ENCODE measurements around the gene ESR1.
"Not testable (repeated sequence)": the region's sequence is repeated elsewhere in the genome, so short reads cannot be mapped to it uniquely, and the experiment has no call there.

The ESR1 gene

DNA sequence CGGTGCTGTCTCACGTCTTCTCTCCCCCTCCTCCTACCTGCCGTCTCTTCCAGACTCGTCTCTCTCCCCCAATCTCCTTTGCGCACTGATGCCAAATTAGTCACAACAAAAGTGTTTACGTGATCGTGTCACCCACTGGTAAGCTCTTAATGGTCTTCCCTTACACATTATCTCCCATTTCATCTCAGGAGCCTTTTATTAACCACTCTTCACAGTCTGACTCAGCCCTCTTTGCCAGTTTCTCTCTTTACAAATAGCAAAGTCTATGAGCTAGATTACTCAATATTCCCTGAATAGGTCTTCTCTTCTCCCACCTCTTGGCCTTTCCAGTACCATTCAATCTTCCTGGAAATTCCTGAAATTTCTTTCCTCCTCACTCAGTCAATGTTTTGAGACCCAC lies 247.0 kb downstream of the ESR1 start:
- no peak for DNase-seq (ENCODE audit: low spot score)

DNA sequence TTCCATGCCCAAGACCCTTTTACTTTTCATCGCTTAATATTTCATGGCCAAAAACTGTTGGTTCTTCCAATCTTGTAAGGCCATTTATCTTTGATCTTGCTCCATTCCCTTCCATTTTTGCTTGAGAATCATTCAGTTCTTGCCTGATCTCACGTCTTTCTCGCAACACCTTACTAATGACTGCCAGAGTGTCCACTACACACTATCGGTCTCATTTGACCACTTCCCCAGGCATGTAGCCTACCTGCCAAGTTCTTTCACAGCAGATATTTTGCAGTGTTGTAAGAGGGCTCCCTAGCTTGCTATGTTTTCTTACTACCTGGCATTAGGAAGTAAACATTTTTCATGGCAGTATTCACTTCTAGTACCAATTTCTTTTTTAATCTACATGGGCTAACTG lies 248.0 kb downstream of the ESR1 start:
- DNase-seq (ENCODE audit: low spot score) = no peak

DNA sequence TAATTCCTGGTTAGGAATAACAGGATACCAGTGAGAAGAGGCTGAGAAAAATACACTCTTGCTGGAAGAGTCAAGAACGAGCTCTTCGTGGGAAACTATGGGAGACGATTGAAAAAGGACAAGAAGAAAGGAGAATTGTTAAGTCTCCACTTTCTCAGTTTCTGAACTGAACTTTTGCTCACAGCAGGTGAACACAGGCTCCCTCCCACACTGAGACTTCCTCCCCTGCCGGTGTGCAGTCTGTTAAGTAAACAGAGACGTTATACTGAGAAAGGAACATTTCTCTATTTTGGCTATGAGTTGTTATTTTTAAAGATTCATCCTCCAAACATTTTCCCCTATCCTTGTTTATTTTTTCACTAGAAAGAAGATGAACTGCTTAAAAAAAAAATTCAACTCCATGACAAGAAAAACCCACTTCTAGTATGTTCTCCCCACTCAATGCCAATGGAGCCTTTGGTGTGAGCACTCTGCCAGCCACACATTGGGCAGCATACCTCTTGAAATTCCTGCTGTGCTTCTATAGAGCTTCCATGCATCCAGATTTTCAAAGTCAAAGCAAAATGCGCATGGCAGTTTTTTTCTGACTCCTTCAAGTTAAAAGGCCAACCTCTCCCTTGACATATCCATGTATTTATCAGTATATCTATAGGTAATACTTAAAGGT lies 250.5 kb downstream of the ESR1 start:
- DNase-seq (ENCODE audit: low spot score) = no peak

DNA sequence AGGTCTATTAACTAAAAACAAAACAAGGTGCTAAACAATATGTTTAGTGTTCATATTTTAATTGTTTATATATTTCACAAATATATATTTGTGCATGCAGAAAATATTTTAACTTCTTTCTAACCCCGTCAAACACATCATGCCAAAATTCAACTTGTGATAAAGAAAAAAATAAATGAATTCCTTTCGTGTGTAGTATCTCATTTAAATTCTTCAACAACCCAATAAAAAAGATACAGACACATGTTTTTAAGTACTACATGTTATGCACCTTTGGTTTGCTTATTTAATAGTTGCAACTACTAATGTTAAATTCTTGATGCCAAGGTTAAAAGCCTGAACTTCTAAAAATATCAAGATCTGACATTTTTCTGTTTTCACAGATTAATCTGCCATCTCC lies 252.4 kb downstream of the ESR1 start:
- DNase-seq (ENCODE audit: low spot score) = no peak

DNA sequence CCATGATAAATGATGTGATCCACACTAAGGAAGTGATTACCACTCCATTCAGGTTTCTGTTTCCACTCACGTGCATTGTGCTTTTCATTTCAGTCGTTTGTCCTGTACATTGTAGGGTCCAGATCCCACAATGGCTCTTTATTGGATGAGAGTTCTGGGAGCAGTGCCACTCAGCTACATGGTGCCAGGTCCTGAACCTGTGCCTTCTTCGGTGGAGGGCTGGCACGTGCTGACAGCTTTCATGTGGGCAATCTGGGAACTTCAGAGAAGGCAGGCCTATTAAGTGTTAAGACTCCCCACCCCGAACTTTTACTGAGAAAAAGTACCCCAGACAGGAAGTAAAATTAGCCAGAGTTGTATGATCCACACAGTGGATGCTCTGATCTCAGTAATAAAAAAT lies 255.0 kb downstream of the ESR1 start:
- no peak for DNase-seq (ENCODE audit: low spot score)

DNA sequence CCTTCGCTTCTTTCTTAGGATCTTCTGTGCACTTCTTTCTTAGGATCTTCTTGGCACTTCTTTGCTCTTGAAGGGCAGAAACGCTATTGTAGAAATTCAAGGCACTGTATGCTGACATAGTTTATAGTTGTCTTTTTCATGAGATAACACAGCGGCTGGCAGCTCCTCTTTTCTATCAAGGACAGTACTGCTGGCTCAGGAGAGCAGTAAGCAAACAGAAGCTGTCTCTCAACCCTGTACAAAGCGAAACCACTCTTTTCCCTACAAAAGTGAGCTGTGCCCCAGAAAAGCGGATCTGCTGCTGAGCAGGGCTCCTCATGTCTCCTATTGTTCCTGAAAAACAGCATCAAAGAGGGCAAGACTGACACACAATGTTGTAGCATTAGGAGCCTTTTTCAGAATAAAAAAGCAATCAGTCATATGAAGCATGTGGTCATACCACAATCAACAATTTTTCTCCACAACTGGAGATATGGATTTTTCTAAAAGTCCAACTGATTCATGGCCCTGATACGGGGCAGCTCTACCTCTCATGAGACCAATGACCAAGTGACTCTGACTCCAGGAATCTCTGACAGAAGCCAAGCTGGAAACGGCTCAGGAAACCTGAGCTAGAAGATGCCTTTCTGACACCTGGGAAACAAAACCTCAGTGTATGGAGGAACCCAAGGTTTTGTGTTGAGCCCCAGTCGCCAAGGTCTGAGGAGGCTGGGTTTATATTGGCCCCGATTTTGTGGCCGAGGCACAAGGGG lies 255.9 kb downstream of the ESR1 start:
- DNase-seq (ENCODE audit: low spot score) = no peak

DNA sequence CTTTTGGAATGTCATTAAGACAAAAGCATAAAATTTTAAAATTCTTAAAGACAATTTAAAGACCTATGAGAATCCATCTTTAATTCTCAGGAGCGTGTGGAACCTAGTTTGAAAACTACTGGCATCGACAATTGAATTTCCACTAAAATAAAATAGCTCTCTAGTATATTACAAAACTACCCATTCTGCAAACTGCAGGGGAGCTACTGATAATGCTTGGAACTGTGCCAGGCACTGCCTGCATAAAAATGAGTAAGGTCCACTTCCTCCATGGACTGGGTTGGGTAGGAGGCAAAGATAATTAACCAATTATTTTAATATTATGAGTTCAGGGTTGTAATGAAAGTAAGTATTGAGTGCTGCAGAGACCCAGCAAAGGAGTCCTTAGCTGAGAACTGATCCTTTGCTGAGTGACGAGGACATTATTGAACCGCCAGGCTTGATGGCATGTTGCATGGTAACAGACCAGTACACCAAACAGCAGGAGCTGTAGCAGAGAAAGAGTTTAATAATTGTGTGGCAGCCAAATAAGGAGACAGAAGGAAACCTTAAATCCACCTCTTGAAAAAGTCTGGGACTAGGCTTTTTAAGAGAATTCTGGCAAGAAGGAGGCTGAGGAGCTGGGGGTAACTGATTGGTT lies 261.3 kb downstream of the ESR1 start:
- DNase-seq (ENCODE audit: low spot score) = no peak

DNA sequence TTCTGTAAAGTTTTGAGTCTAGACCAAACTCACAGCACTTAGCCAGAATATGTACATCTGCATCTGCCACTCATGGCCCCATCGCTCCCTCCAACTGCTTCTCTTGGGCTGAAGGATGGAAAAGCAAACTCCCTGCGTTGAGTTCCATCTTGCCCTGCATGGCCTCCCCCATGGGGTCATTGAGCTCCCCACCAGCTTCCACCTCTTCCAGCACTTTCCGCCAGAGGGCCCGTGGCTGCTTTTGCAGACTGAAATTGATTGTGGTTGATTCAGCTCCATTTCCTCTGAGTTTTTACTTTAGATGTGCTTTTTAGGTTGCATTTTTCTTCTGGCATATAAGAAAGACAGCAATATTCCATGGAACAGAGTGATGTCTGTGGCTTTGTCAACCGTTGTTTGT lies 263.1 kb downstream of the ESR1 start:
- DNase-seq (ENCODE audit: low spot score) = no peak

DNA sequence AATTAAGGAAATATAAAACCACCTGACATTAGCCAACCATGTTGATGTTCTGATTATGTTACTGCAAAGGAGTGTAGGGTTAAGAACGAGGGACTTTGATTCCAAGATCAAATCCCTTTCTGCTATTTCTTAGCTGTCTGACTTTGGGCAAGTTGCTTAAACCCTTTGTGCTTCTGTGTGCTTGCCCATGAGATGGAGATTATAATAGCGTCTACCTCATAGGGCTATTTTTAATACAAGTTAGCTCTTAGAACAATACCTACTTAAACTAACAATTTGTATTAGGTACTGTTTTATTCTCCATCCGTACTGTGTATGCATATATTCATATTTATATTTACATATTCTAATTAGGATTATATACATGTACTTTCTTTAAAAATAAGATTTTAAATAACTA lies 263.8 kb downstream of the ESR1 start:
- DNase-seq (ENCODE audit: low spot score) = no peak

DNA sequence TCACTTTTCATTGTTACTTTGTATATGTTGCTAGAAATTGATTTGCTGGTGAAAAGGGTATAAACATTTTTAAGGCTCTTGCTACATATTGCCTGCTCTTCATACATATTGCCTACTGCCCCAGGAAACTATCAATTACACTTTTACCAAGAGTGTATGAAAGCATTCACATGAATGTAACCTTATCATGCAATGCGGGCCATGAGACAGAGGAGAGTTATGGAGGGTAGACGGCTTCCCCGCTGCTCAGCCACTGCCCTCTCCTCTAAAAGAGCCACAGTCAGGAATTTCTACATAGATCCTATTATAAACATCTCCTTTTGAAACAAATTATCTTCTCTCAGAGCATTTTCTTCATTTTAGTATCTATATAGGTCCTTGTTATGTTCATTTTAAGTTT lies 264.4 kb downstream of the ESR1 start:
- DNase-seq (ENCODE audit: low spot score) = no peak

DNA sequence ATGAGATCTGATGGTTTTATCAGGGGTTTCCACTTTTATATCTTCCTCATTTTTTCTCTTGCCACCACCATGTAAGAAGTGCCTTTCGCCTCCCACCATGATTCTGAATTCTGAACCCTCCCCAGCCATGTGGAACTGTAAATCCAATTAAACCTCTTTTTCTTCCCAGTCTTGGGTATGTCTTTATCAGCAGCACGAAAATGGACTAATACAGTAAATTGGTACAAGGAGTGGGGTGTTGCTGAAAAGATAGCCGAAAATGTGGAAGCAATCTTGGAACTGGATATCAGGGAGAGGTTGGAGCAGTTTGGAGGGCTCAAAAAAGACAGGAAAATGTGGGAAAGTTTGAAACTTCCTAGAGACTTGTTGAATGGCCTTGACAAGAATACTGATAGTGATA lies 268.8 kb downstream of the ESR1 start:
- not testable (repeated sequence) for DNase-seq (ENCODE audit: low spot score)

DNA sequence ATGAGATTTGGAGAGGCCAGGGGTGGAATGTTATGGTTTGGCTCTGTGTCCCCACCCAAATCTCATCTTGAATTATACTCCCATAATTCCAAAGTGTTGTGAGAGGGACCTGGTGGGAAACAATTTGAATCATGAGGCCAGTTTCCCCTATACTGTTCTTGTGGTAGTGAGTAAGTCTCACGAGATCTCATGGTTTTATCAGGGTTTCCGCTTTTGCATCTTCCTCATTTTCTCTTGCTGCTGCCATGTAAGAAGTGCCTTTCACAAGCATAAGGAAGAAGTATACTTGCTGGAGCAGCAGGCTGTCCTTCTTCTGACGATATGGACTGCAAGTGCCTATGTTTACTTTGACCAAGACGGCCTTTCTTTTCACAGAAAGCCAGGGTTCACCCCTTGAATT lies 270.5 kb downstream of the ESR1 start:
- no peak for DNase-seq (ENCODE audit: low spot score)

DNA sequence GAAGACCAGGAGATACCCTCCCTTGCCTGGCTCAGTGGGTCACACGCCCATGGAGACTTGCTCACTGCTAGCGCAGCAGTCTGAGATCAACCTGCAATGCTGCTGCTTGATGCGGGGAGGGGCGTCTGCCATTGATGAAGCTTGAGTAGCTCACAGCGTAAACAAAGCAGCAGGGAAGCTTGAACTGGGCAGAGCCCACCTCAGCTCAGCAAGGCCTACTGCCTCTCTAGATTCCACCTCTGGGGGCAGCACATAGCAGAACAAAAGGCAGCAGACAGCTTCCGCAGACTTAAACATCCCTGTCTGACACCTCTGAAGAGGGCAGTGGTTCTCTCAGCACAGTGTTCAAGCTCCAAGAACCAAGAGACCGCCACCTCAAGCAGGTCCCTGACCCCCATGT lies 271.3 kb downstream of the ESR1 start:
- no peak for DNase-seq (ENCODE audit: low spot score)

DNA sequence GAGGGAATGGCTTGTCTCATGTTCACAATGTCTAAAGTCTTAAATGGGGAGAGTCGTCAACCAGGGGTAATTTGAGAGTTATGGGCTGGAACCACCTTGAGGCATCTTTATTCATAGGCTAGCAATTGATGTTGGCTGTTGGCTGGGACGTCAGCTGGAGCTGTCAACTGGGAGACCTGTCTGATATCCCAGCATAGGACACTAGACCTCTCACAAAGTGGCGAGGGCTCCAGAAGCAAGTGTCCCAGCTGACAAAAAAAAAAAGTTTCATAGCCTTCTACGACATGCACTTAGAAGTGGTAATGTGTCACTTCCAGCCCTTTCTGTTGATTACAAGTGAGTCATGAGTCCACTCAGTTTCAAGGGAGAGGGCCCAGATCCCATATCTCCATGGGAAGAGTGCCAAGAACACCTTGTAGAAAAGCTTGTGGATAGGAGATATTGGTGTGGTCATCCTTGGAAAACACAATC lies 278.0 kb downstream of the ESR1 start:
- no peak for DNase-seq (ENCODE audit: low spot score)

DNA sequence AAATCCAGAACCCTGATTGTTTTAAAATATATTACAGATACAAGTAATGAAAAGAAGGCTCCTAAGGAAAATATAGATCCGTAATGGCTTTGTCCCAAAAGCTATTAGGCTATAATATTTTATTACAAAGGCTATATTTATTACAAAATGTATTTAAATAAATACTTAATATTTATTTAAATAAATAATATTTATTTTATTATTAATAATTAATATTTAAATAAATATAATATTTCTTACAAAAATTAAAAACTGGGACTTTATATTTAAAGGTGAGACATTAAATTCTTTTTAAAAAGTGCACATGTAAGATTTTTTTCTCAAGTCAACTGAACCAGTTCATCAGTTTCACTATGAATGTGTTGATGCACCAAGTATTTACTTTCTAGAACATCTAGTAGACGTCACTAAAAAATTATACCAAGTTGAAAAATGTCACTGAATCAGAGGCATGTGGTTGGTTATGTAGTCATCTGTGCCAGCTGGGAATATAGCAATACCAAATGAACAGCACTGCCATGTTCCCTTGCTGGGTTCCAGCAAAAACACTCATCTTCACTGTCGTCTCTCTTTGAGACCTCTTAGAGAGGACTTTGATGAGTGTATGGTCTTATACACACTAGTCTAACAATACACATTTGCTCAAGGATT lies 278.9 kb downstream of the ESR1 start:
- DNase-seq (ENCODE audit: low spot score) = no peak

DNA sequence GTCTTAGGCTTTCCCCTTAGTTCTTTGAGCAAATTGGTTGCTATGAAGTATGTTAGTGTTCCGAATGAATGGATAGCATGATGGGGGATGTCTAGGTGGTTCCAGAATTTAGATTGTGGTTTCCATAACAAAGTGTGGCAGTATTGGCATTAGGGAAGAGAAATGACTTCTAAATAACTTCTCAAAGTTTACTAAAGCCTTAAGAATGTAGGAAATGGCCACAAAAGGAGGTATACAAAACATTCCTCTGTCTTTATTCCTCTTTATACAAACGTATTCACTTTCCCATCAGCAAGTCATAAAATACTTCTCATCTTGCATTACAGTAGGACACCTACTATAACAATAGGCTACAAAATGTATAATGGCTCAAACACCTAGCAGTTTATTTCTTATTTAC lies 279.6 kb downstream of the ESR1 start:
- no peak for DNase-seq (ENCODE audit: low spot score)

DNA sequence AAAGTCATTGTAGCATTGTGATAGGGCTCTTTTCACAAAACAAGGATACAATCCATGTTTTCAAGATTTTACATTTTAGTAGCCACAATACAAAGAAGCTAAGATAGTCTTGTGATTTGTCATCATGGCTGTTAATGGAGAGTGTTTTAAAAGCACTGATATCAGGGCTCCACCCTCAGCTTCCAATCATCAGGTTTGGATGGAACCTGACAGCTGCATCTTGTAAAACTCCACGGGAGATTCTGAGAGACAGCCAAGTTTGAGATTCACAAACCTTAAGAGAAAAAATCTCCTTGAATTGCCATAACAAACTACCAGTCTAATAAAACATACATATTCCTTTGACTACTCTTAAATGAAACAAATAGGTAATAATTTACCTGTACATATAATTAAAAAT lies 280.2 kb downstream of the ESR1 start:
- DNase-seq (ENCODE audit: low spot score) = no peak

DNA sequence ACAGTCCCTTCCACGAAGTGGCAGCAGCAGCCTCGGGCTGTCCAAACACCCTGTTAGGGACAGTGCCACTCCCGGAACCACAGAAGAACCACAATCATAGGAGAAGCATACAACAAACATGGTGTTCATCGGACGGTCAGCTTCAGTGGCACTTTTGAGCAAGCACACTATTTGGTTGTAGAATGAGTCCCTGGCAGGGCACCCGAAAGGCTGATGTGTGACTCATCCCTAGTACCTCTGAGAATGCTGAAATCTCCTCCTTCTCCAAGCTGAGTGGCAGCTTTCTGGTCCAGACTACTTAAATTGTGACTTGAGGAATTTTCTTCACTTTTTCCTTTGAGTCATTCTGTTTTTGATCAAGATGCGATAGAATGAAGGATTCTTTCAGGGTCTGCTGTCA lies 282.5 kb downstream of the ESR1 start:
- no peak for DNase-seq (ENCODE audit: low spot score)

DNA sequence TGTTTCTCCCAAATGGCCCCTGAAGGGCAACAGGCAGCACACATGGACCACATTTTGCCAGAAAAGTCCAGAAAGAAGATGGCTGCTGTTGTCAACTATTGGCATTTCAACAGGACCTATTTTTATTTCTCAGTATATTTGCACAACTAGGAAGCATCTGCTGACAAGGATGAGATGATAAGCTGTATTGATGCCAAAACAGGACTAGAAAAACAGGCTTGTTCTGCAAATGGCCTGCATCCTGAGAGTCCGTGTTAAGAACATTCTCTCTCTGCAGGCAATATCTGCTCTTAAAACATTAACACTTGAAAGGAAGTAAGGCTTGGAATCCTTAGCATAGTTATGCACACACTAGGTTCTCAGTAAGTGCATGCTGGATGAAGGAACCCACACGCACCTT lies 283.7 kb downstream of the ESR1 start:
- no peak for DNase-seq (ENCODE audit: low spot score)

DNA sequence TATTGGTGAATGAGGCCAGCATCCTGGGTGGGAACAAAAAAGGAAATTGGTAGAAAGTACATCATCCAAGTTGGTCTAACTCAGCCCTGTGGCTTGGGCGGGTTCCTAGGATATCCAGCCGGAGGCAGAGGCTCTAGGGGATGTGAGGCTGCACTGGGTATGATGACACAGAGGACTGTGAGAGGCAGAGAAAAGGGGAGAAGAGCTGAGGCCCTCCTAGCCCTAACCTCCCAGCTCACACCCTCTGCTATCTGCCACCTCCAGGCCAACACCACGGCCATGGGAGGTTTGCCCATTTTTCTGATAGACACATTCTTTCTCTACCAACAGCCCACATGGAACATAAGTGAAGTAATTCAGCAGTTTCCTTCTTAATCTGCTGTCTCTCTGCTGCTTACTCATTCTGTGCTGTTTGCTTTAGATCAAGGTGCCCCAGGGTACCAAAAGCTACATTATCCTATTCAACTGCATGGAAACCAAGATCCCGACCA lies 284.4 kb downstream of the ESR1 start:
- DNase-seq (ENCODE audit: low spot score) = no peak

DNA sequence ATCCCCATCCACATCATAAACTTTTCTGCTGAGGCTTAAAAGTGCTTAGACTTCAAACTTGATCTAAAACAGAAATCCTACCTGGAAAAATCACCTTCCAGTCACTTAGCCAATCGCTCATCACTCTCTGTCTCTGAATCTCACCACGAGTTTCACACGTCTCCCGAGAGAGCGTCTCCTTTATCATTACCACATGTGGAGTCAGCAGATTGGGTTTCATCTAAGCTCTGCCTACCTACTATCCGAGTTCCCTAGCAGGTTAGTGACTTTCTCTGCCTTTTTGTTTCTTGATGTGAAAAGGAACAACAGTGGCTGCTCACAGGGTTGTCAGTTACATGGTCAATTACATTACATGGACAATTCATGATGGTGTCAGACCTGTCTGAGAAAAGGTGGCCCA lies 286.2 kb downstream of the ESR1 start:
- no peak for DNase-seq (ENCODE audit: low spot score)

DNA sequence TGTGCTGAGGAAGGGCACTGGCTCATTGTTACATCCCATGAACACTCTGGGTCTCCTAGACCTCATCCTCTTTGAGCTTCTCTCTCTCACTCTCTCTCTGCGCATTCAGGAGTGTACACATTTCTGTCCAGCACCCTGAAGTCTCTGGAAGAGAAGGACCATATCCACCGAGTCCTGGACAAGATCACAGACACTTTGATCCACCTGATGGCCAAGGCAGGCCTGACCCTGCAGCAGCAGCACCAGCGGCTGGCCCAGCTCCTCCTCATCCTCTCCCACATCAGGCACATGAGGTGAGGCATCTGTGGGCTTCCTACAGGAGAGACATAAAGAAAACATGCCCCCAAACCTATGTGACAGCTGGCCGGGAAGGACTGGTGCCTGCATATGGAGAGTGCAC lies 286.8 kb downstream of the ESR1 start:
- no peak for DNase-seq (ENCODE audit: low spot score)

Data from HuH-7 (cell line).